HG03097 (cell line): ENCODE data around the gene JAK1.

ENCODE experiments used
- ATAC-seq: cut with Tn5 transposase; IDR thresholded peaks from one replicate; pipeline ENCODE4 v1.9.1; 2021; ENCODE audit not compliant: unreplicated experiment, low FRiP score

The JAK1 gene

GRCh38 chr1:64980745-64981600 is 14.6 kb upstream of the JAK1 start:
- no peak for ATAC-seq

GRCh38 chr1:64979358-64979757 is 13.0 kb upstream of the JAK1 start:
- ATAC-seq = no peak

- no peak for ATAC-seq
These were observed 10.0 kb upstream of the JAK1 start for GRCh38 chr1:64976361-64976760.

GRCh38 chr1:64975740-64976139 is 9.4 kb upstream of the JAK1 start:
- no peak for ATAC-seq

- no peak for ATAC-seq
These were observed 8.8 kb upstream of the JAK1 start for GRCh38 chr1:64975127-64975526.

GRCh38 chr1:64974288-64974825 is 8.0 kb upstream of the JAK1 start:
- ATAC-seq = no peak

- ATAC-seq = no peak
These were observed 6.8 kb upstream of the JAK1 start for GRCh38 chr1:64973061-64973647.

- no peak for ATAC-seq
These were observed 3.1 kb upstream of the JAK1 start for GRCh38 chr1:64969305-64970046.

GRCh38 chr1:64967381-64967780 is 1.0 kb upstream of the JAK1 start:
- no peak for ATAC-seq

- peak; percentile 41 for ATAC-seq
These were observed 787 bp downstream of the JAK1 start for GRCh38 chr1:64965366-64966157.

GRCh38 chr1:64963466-64963865 is 2.9 kb downstream of the JAK1 start:
- ATAC-seq = no peak

GRCh38 chr1:64962441-64962840 is 3.9 kb downstream of the JAK1 start:
- ATAC-seq = peak; percentile 22

GRCh38 chr1:64961923-64962322 is 4.4 kb downstream of the JAK1 start:
- ATAC-seq = no peak

GRCh38 chr1:64960731-64961130 is 5.6 kb downstream of the JAK1 start:
- peak; percentile 60 for ATAC-seq

GRCh38 chr1:64959986-64960385 is 6.4 kb downstream of the JAK1 start:
- no peak for ATAC-seq

GRCh38 chr1:64956733-64957441 is 9.5 kb downstream of the JAK1 start:
- ATAC-seq = peak; percentile 65

GRCh38 chr1:64956010-64956640 is 10.2 kb downstream of the JAK1 start:
- ATAC-seq = no peak

- ATAC-seq = no peak
These were observed 11.0 kb downstream of the JAK1 start for GRCh38 chr1:64955097-64956009.
